Mesendoderm (in vitro differentiated cells): Measurements from ENCODE around the gene ADK.
"Not testable (repeated sequence)": the region's sequence is repeated elsewhere in the genome, so short reads cannot be mapped to it uniquely, and the experiment has no call there.

ENCODE experiments used
- DNase-seq: peaks from one replicate; pipeline ENCODE4 v3.0.0; 2013
- H2AK5ac ChIP-seq: 2 replicates; pipeline ENCODE4 v1.6.1; 2013; ENCODE audit warnings: low read length, inconsistent platforms
- H2BK120ac ChIP-seq: 2 replicates; pipeline ENCODE4 v1.6.1; 2013; ENCODE audit warnings: low read depth, mild to moderate bottlenecking, low read length, moderate library complexity, mixed read lengths
- H2BK15ac ChIP-seq: replicated peaks from 2 replicates; pipeline ENCODE4 v1.6.1; 2013; ENCODE audit warnings: low read depth, mild to moderate bottlenecking, moderate library complexity
- H2BK5ac ChIP-seq: 2 replicates; pipeline ENCODE4 v1.6.1; 2013; ENCODE audit warnings: low read length, inconsistent platforms
- H3K18ac ChIP-seq: 2 replicates; pipeline ENCODE4 v1.6.1; 2013; ENCODE audit warnings: mild to moderate bottlenecking, low read length, mixed read lengths
- H3K23ac ChIP-seq: one replicate; pipeline ENCODE4 v1.6.1; 2013; ENCODE audit warnings: low read length
- H3K27ac ChIP-seq: 2 replicates; pipeline ENCODE4 v1.5.1; 2013; ENCODE audit warnings: low read depth, mild to moderate bottlenecking, inconsistent platforms, low read length, moderate library complexity
- H3K27me3 ChIP-seq: 2 replicates; pipeline ENCODE4 v1.6.1; 2013; ENCODE audit warnings: low read length, control low read depth, mild to moderate bottlenecking, inconsistent platforms; ENCODE audit not compliant: insufficient read depth, poor library complexity
- H3K36me3 ChIP-seq: 2 replicates; pipeline ENCODE4 v1.6.1; 2013; ENCODE audit warnings: low read length, inconsistent platforms; ENCODE audit not compliant: control insufficient read depth, insufficient read depth
- H3K4ac ChIP-seq: one replicate; pipeline ENCODE4 v1.6.1; 2013; ENCODE audit warnings: low read depth, mild to moderate bottlenecking, low read length, moderate library complexity
- H3K4me1 ChIP-seq: 2 replicates; pipeline ENCODE4 v1.6.1; 2013; ENCODE audit warnings: low read depth, low read length, inconsistent platforms; ENCODE audit not compliant: control insufficient read depth
- H3K4me2 ChIP-seq: 2 replicates; pipeline ENCODE4 v1.6.1; 2013; ENCODE audit warnings: low read length
- H3K4me3 ChIP-seq: 2 replicates; pipeline ENCODE4 v1.5.1; 2013; ENCODE audit warnings: mild to moderate bottlenecking, low read length
- H3K56ac ChIP-seq: one replicate; pipeline ENCODE4 v1.6.1; 2013; ENCODE audit warnings: low read length
- H3K79me1 ChIP-seq: 2 replicates; pipeline ENCODE4 v1.6.1; 2013; ENCODE audit warnings: low read length, inconsistent platforms
- H3K79me2 ChIP-seq: 2 replicates; pipeline ENCODE4 v1.6.1; 2013; ENCODE audit warnings: mild to moderate bottlenecking, low read length; ENCODE audit not compliant: control insufficient read depth, insufficient read depth
- H3K9ac ChIP-seq: 2 replicates; pipeline ENCODE4 v1.6.1; 2013; ENCODE audit warnings: low read length, inconsistent platforms
- H4K5ac ChIP-seq: one replicate; pipeline ENCODE4 v1.6.1; 2013; ENCODE audit warnings: low read length
- H4K8ac ChIP-seq: one replicate; pipeline ENCODE4 v1.6.1; 2013; ENCODE audit warnings: low read depth, mild to moderate bottlenecking, control low read depth, low read length, moderate library complexity
- WGBS: extraction: QIAGEN DNeasy Blood & Tissue Kit; methylation state at CpG from one replicate; pipeline ENCODE4 v1.1.7; 2013; ENCODE audit warnings: low lambda C conversion rate, missing lambda C conversion rate; ENCODE audit not compliant: insufficient coverage; ENCODE audit errors: extremely low coverage; 5-methylcytosine and 5-hydroxymethylcytosine counted together

Gene ADK

DNA sequence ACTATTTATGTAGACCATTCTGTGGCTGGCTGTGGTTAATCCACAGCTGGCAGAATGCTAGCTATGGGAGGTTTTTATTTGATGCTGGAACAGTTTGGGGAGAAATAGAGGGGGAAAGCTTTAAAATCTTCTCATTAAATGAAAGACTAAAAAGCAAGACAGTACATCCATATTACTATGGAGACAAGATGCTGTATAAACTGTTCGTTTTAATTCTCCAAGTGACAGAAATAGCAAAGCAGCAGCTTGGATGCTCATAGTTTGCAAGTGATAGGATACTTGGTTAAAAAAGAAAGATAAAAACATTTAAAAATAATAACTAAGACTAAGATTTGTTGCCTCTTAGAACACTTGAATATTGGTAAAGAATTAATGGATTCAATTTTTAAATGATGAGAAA lies 370.5 kb downstream of the ADK start:
- H3K4ac ChIP-seq = no peak overlapping the region
- WGBS = no CpG with 5 or more reads among the region's 1 CpG
- no peaks in the 10 kb centered on the region for H3K36me3 ChIP-seq
- H3K27ac ChIP-seq = no peak overlapping the region
- no peaks in the 10 kb centered on the region for H3K27me3 ChIP-seq
- H3K4me1 ChIP-seq = no peaks in the 10 kb centered on the region
- no peak overlapping the region for H4K8ac ChIP-seq
- no peak overlapping the region for H3K56ac ChIP-seq
- no peak overlapping the region for H3K4me2 ChIP-seq
- no peak overlapping the region for H4K5ac ChIP-seq
- H3K23ac ChIP-seq = no peak overlapping the region
- no peaks in the 10 kb centered on the region for H3K79me1 ChIP-seq
- H2BK120ac ChIP-seq = no peak overlapping the region
- no peak overlapping the region for H2BK5ac ChIP-seq
- DNase-seq = no peak
- no peak overlapping the region for H3K18ac ChIP-seq
- H2AK5ac ChIP-seq = no peak overlapping the region
- H3K4me3 ChIP-seq = no peak overlapping the region
- H3K9ac ChIP-seq = no peak overlapping the region
- H3K79me2 ChIP-seq = no peaks in the 10 kb centered on the region
- no peak overlapping the region for H2BK15ac ChIP-seq

- no peak overlapping the region for H2BK120ac ChIP-seq
Observed at GRCh38 chr10:74523199-74523598, 372.2 kb downstream of the ADK start.

GRCh38 chr10:74525885-74526284 lies 374.9 kb downstream of the ADK start:
- H2AK5ac ChIP-seq = no peak overlapping the region
- no peak overlapping the region for H3K18ac ChIP-seq
- no peak overlapping the region for H3K23ac ChIP-seq
- H4K5ac ChIP-seq = no peak overlapping the region
- no peak overlapping the region for H3K4me2 ChIP-seq
- H3K4me3 ChIP-seq = no peak overlapping the region
- H3K4me1 ChIP-seq = no peaks in the 10 kb centered on the region
- no peaks in the 10 kb centered on the region for H3K36me3 ChIP-seq
- no peaks in the 10 kb centered on the region for H3K27me3 ChIP-seq
- H3K27ac ChIP-seq = no peak overlapping the region
- no peak overlapping the region for H2BK120ac ChIP-seq
- no peaks in the 10 kb centered on the region for H3K79me1 ChIP-seq
- no peak for DNase-seq
- H3K79me2 ChIP-seq = no peaks in the 10 kb centered on the region
- no peak overlapping the region for H4K8ac ChIP-seq
- H2BK15ac ChIP-seq = no peak overlapping the region
- no peak overlapping the region for H3K9ac ChIP-seq
- H3K4ac ChIP-seq = no peak overlapping the region
- H3K56ac ChIP-seq = no peak overlapping the region
- no CpG with 5 or more reads among the region's 3 CpGs for WGBS
- H2BK5ac ChIP-seq = no peak overlapping the region

More at GRCh38 chr10:74523199-74523598, 372.2 kb downstream of the ADK start:
- no peaks in the 10 kb centered on the region for H3K4me1 ChIP-seq
- no peaks in the 10 kb centered on the region for H3K27me3 ChIP-seq
- no peak overlapping the region for H3K27ac ChIP-seq
- H3K79me2 ChIP-seq = no peaks in the 10 kb centered on the region
- H4K8ac ChIP-seq = no peak overlapping the region
- no peak overlapping the region for H3K4ac ChIP-seq
- H3K4me3 ChIP-seq = no peak overlapping the region
- no peak overlapping the region for H3K56ac ChIP-seq
- WGBS = no CpG with 5 or more reads among the region's 2 CpGs
- no peak overlapping the region for H2BK5ac ChIP-seq
- no peak overlapping the region for H3K4me2 ChIP-seq
- no peaks in the 10 kb centered on the region for H3K36me3 ChIP-seq
- H3K9ac ChIP-seq = no peak overlapping the region
- no peak overlapping the region for H3K18ac ChIP-seq
- no peaks in the 10 kb centered on the region for H3K79me1 ChIP-seq
- no peak for DNase-seq
- H2BK15ac ChIP-seq = no peak overlapping the region
- H2AK5ac ChIP-seq = no peak overlapping the region
- no peak overlapping the region for H4K5ac ChIP-seq
- H3K23ac ChIP-seq = no peak overlapping the region

- not testable (repeated sequence) for H4K8ac ChIP-seq, DNase-seq, H2BK5ac ChIP-seq, H3K56ac ChIP-seq, H3K4ac ChIP-seq, H3K79me1 ChIP-seq, H2BK15ac ChIP-seq, H2BK120ac ChIP-seq, H3K4me2 ChIP-seq, H4K5ac ChIP-seq, H3K23ac ChIP-seq, H2AK5ac ChIP-seq, H3K79me2 ChIP-seq, H3K9ac ChIP-seq, H3K27me3 ChIP-seq, H3K36me3 ChIP-seq, H3K4me3 ChIP-seq, H3K27ac ChIP-seq, H3K4me1 ChIP-seq, H3K18ac ChIP-seq
- no CpG with 5 or more reads among the region's 5 CpGs for WGBS
Observed at GRCh38 chr10:74527611-74528010, 376.6 kb downstream of the ADK start.

- no peak overlapping the region for H2BK15ac ChIP-seq
- H4K8ac ChIP-seq = no peak overlapping the region
- H3K56ac ChIP-seq = no peak overlapping the region
- H2BK120ac ChIP-seq = no peak overlapping the region
- WGBS = no CpG with 5 or more reads among the region's 1 CpG
- no peak for DNase-seq
- H2BK5ac ChIP-seq = no peak overlapping the region
- no peak overlapping the region for H3K27ac ChIP-seq
- H3K4ac ChIP-seq = no peak overlapping the region
- H3K4me2 ChIP-seq = no peak overlapping the region
- no peaks in the 10 kb centered on the region for H3K4me1 ChIP-seq
- H3K27me3 ChIP-seq = no peaks in the 10 kb centered on the region
- H2AK5ac ChIP-seq = no peak overlapping the region
- no peak overlapping the region for H3K18ac ChIP-seq
- H3K4me3 ChIP-seq = no peak overlapping the region
- H3K9ac ChIP-seq = no peak overlapping the region
- H3K36me3 ChIP-seq = no peaks in the 10 kb centered on the region
- no peak overlapping the region for H3K23ac ChIP-seq
- H3K79me2 ChIP-seq = no peaks in the 10 kb centered on the region
- H3K79me1 ChIP-seq = no peaks in the 10 kb centered on the region
- no peak overlapping the region for H4K5ac ChIP-seq
Observed at GRCh38 chr10:74529205-74529604, 378.2 kb downstream of the ADK start.

- Histone ChIP-seq H3K79me1 (no peaks in the 10 kb centered on the region), H4K5ac (no peak overlapping the region), H3K27ac (no peak overlapping the region), H3K4me3 (no peak overlapping the region), H3K4ac (no peak overlapping the region), H3K4me1 (no peaks in the 10 kb centered on the region), H3K23ac (no peak overlapping the region), H3K4me2 (no peak overlapping the region), H3K36me3 (no peaks in the 10 kb centered on the region), H3K27me3 (no peaks in the 10 kb centered on the region), H2BK120ac (no peak overlapping the region), H3K56ac (no peak overlapping the region), H2BK15ac (no peak overlapping the region), H2BK5ac (no peak overlapping the region), H3K9ac (no peak overlapping the region), H4K8ac (no peak overlapping the region), H3K79me2 (no peaks in the 10 kb centered on the region), H2AK5ac (no peak overlapping the region), H3K18ac (no peak overlapping the region)
- no CpG with 5 or more reads among the region's 3 CpGs for WGBS
- DNase-seq = no peak
Observed at GRCh38 chr10:74530981-74531380, 380.0 kb downstream of the ADK start.
